Neural cell (in vitro differentiated cells): ENCODE results near the gene GPT2.

ENCODE experiments used
- CTCF ChIP-seq: fragments of 450-650 bp; IDR thresholded peaks from 2 replicates; pipeline ENCODE4 v1.5.1; 2014; ENCODE audit warnings: antibody characterized with exemption, mild to moderate bottlenecking, moderate library complexity; ENCODE audit not compliant: poor library complexity, severe bottlenecking
- EP300 ChIP-seq: fragments of 450-650 bp; conservative IDR thresholded peaks from 2 replicates; pipeline ENCODE4 v1.6.1; 2014; ENCODE audit warnings: antibody characterized with exemption, mild to moderate bottlenecking, moderate library complexity; ENCODE audit not compliant: poor library complexity, severe bottlenecking
- EZH2 ChIP-seq: fragments of 200-600, 300-800 bp; shearing (Covaris generic), sonication (generic); IDR thresholded peaks from 2 replicates; pipeline ENCODE4 v1.6.1; 2014; ENCODE audit warnings: antibody characterized with exemption, low read length, borderline replicate concordance, mild to moderate bottlenecking; ENCODE audit not compliant: insufficient read depth, poor library complexity, severe bottlenecking

DNA sequence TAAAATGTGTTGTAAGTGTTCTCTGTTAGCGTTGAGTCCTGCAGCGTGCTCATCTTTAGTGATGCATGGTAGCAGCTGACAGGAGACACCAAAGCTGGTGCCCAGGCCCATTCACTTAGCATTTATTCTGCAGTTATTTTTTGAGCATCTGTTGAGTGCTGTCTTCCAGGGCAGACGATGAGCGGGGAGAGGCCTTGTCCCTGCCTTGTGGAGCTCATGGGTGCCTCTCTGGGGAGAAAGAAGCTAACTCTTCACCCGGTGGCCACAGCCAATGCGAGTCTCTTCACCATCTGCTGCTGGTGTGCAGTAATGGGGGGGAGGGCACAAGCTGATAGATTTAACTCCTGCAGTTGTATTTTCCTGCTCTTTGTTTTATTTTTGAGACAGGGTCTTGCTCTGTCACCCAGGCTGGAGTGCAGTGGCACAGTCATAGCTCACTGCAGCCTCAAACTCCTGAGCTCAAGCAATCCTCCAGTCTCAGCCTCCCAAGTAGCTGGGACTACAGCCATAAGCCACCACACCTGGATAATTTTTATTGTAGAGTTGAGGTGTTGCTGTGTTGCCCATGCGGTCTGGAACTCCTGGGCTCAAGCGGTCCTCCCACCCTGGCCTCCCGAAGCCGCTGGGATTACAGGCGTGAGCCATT, 30.5 kb downstream of the GPT2 start:
- TF ChIP-seq EZH2 = no peak
- TF ChIP-seq EP300 = no peak
- no peak for TF ChIP-seq CTCF
